Neutrophil (primary cell): ENCODE measurements around the gene CDRT15.

Experiments
- H3K27ac ChIP-seq: fragments of 200-600 bp; sonication (generic); 2 replicates; pipeline ENCODE4 v1.5.1; 2016; ENCODE audit warnings: mild to moderate bottlenecking, moderate library complexity
- H3K27me3 ChIP-seq: fragments of 200-600 bp; sonication (generic); 2 replicates; pipeline ENCODE4 v1.6.0; 2016; ENCODE audit warnings: mild to moderate bottlenecking
- H3K36me3 ChIP-seq: fragments of 200-600 bp; sonication (generic); 2 replicates; pipeline ENCODE4 v1.5.1; 2017
- H3K4me1 ChIP-seq, 2 experiments: fragments of 200-600 bp in 1 of 2; sonication (generic) in 1 of 2; 1 replicate in 1 of 2; 2 replicates in 1 of 2; pipeline versions ENCODE4 v1.5.1 to v1.6.1; 2013 to 2016; ENCODE audit warnings: low read depth in 1 of 2, low read length in 1 of 2, mild to moderate bottlenecking in 1 of 2, moderate library complexity in 1 of 2; ENCODE audit not compliant: control insufficient read depth in 1 of 2, insufficient read depth in 1 of 2
- H3K4me3 ChIP-seq, 2 experiments: fragments of 200-600 bp in 1 of 2; sonication (generic) in 1 of 2; 1 replicate in 1 of 2; 2 replicates in 1 of 2; pipeline ENCODE4 v1.5.1; 2013 to 2016; ENCODE audit warnings: low read depth in 1 of 2, low read length in 1 of 2, mild to moderate bottlenecking in 1 of 2, moderate library complexity in 1 of 2
- H3K9me3 ChIP-seq: fragments of 200-600 bp; sonication (generic); 2 replicates; pipeline ENCODE4 v1.5.1; 2016
- TF ChIP-seq, protein P1 (sequence below): fragments of 200-600 bp; sonication (generic); IDR thresholded peaks from 2 replicates; pipeline ENCODE4 v1.5.1; 2016; ENCODE audit warnings: antibody characterized with exemption

Gene CDRT15

DNA sequence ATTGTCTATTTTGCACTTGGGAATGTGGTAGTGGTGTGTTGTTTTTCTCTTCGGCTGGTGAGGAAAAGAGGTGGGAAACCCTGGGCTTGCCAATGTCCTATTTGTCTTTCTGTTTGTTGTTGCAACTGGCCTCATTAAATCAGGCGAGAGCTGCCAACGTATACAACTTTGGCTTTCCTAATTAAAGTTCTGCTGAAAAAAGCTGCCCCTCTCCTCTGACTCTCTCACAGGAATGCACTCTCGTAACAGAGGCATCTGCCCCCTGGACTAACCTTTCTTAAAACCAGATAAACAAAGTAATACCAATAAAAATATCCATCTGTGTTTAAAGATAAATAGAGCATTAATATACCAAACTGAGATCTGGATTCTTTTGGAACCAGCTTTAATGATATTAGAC lies 7.8 kb downstream of the CDRT15 start:
- H3K4me3 ChIP-seq: no peak overlapping the region
- no peaks in the 10 kb centered on the region for H3K36me3 ChIP-seq
- TF ChIP-seq, protein P1, sequence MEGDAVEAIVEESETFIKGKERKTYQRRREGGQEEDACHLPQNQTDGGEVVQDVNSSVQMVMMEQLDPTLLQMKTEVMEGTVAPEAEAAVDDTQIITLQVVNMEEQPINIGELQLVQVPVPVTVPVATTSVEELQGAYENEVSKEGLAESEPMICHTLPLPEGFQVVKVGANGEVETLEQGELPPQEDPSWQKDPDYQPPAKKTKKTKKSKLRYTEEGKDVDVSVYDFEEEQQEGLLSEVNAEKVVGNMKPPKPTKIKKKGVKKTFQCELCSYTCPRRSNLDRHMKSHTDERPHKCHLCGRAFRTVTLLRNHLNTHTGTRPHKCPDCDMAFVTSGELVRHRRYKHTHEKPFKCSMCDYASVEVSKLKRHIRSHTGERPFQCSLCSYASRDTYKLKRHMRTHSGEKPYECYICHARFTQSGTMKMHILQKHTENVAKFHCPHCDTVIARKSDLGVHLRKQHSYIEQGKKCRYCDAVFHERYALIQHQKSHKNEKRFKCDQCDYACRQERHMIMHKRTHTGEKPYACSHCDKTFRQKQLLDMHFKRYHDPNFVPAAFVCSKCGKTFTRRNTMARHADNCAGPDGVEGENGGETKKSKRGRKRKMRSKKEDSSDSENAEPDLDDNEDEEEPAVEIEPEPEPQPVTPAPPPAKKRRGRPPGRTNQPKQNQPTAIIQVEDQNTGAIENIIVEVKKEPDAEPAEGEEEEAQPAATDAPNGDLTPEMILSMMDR: no peak

DNA sequence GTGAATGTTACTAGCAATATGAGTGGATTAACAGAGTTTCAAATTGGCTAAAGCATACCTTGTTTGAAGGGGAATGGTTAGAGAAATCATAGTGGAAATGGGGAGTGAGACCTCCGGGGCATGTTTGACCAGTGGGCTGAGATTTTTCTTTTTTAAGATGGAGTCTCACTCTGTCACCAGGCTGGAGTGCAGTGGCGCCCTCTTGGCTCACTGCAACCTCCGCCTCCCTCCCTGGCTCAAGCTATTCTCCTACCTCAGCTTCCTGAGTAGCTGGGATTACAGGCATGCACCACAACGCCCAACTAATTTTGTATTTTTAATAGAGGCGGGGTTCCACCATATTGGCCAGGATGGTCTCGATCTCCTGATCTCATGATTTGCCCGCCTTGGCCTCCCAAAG lies 9.6 kb downstream of the CDRT15 start:
- peaks cover 17% of the 10 kb centered on the region for H3K27me3 ChIP-seq
- no peaks in the 10 kb centered on the region for H3K9me3 ChIP-seq
- no peaks in the 10 kb centered on the region for H3K4me1 ChIP-seq
- H3K4me3 ChIP-seq: no peak overlapping the region
- H3K36me3 ChIP-seq: no peaks in the 10 kb centered on the region
- TF ChIP-seq, protein P1: no peak
- no peak overlapping the region for H3K27ac ChIP-seq

More for the DNA sequence above, 7.8 kb downstream of the CDRT15 start:
- Histone ChIP-seq H3K4me1 (no peaks in the 10 kb centered on the region), H3K9me3 (no peaks in the 10 kb centered on the region), H3K27ac (no peak overlapping the region), H3K27me3 (peaks cover 17% of the 10 kb centered on the region)

DNA sequence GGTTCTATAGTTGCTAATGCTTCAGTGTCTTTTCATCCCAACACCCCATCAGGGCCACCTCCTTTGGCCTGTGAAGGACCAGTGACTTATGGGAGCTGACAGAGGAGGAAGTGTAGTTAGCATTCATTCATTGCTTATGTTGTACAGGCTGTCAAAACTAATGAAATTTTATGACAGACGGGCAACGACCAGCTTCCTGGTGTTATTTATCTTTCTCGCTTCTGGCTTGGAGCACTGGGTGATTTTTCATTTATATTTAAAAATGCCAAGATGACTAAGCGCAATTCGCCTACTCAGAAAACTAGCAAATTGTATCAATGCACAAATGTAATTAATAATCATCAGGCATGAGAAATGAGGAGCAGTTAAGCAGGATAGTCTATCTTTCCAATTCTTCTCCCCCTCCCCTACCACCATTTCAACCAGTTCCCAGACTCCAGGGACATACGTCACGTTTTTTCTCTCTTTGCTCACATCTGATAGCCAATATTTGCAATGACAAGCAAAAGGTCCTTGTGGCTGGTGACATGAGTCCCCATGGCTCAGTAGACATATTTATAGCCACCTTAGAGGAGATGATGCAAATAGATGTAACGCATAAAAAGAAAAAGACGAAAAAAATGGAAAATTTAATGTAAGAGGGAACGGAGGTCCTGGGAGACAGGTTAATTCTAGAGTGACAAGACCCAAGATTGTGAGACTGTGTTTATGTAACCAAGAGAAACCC lies 11.2 kb downstream of the CDRT15 start:
- TF ChIP-seq, protein P1: no peak
- Histone ChIP-seq H3K4me3 (no peak overlapping the region), H3K4me1 (no peaks in the 10 kb centered on the region), H3K27me3 (peaks cover 17% of the 10 kb centered on the region), H3K9me3 (no peaks in the 10 kb centered on the region), H3K27ac (no peak overlapping the region), H3K36me3 (no peaks in the 10 kb centered on the region)

DNA sequence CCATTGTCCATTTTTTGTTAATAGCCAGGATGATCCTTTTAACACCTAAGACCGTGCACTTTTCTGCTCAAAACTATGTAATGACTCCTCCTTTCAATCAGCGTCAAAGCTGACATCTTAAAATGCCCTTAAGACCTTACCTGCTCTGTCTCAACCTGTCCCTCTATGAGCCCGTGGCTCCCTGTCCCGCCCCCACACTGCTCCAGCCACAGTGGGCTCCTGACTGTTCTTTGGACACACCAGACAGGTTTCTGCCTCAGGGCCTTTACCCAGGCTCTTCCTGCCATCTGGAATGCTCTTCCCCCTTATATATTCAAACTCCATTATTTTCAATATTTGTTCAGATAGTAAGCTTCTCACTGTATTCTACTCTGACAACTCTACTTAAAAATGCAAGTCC lies 14.1 kb downstream of the CDRT15 start:
- Histone ChIP-seq H3K4me3 (no peak overlapping the region), H3K36me3 (no peaks in the 10 kb centered on the region), H3K27ac (no peak overlapping the region), H3K4me1 (no peaks in the 10 kb centered on the region), H3K9me3 (no peaks in the 10 kb centered on the region), H3K27me3 (peaks cover 17% of the 10 kb centered on the region)
- TF ChIP-seq, protein P1: no peak

DNA sequence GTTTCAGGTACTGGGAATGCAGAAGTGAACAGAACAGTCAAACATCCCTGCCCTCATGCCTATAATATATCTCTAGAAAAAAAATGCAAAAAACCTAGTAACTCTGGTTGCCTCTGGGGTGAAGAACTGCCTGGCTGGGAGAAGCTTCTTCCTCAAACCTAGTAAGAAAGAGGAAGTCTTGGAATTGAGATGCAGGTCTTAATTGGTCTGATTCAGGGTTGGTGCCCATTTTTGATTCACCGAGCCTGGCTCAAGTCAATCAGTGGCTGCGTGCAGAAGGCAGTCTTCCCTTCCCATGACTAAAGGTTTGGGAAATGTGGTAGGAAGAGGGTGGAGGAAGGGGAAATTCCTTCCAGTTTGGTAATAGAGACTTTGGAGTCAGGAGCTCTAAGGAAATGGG lies 22.4 kb downstream of the CDRT15 start:
- Histone ChIP-seq H3K4me3 (no peak overlapping the region), H3K9me3 (no peaks in the 10 kb centered on the region), H3K27ac (no peak overlapping the region), H3K4me1 (no peaks in the 10 kb centered on the region), H3K27me3 (no peaks in the 10 kb centered on the region), H3K36me3 (no peaks in the 10 kb centered on the region)
- TF ChIP-seq, protein P1: no peak
